Measurements from ENCODE around the gene LMO7.
A peak's percentile ranks its signal among the peaks of the same experiment; 100 is the strongest.

The LMO7 gene

GRCh38 chr13:75843074-75843473, 206.9 kb downstream of the LMO7 start:
- DNase-seq (ENCODE audit: low spot score) = no peak

DNA sequence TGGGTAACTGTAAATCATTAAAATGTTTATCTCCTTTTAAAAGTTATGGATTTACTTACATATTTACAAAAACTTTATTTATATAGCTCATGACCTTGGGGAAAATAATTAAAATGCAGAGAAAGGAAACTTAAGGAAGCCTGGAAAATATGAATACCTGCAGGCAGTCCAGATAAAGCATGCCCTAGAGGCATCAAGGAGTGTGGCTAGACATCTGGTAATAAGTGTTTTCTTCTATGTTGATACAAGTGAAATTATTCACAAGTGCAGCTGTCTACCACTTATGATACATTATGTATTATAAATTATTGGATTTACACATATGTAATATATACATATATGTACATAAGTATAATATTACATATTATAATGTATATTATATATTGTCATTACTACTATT, 207.9 kb downstream of the LMO7 start:
- DNase-seq (ENCODE audit: low spot score) = no peak

GRCh38 chr13:75847588-75847987, 211.5 kb downstream of the LMO7 start:
- DNase-seq (ENCODE audit: low spot score) = no peak

DNA sequence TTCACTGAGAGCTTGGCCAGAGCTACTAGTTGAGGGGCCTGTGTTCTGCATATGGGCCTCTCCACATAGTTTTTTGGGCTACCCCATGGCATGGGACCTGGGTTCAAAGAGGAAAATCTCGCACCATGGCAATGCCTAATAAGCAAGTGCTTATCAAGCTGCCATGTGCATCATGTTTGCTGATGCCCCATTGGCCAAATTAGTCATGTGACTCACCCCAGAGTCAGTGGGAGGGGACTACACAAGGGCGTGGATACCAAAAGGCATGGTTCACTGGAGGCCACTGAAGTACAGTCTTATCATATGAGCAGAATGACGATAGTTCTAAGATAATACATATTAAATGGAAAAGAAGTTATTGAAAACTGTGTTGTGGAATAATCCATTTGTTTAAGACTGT, 214.8 kb downstream of the LMO7 start:
- DNase-seq (ENCODE audit: low spot score) = no peak

DNA sequence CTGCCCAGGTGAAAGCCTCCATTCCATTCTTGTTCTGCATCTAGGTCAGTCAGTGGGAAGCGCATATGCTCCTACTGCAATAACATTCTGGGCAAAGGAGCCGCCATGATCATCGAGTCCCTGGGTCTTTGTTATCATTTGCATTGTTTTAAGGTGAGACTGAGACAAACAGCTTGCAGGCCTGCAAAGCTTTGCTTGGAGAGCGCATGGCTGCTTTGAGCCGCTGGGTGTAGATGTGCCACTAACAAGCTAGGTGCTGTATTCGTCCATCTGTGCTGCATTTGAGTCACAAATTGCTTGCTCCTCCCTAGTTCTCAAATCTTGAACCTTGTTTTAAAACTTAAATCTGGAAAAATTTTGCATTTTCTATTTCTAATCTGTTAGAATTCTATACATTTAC, 219.1 kb downstream of the LMO7 start:
- no peak for DNase-seq (ENCODE audit: low spot score)

GRCh38 chr13:75855847-75856246, 219.7 kb downstream of the LMO7 start:
- no peak for DNase-seq (ENCODE audit: low spot score)

DNA sequence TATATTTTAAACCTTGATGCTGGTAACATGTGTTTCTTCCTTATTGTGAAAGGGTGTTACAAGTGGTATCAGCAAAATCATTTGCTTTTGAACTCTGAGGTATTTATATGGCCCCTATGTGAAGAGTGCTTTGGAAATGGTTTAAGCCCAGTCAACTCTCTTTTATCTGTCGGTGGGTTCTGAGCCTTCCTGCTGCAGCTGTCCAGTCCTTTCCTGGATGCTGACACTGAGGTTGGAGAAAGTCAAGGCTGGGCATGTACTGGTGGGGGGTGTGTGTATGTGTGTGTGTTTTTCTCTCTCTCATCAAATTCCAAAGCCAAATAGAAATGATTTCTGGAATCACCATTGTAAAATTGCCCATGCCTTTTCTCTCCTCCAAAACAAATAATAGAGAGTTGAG, 221.2 kb downstream of the LMO7 start:
- no peak for DNase-seq (ENCODE audit: low spot score)

DNA sequence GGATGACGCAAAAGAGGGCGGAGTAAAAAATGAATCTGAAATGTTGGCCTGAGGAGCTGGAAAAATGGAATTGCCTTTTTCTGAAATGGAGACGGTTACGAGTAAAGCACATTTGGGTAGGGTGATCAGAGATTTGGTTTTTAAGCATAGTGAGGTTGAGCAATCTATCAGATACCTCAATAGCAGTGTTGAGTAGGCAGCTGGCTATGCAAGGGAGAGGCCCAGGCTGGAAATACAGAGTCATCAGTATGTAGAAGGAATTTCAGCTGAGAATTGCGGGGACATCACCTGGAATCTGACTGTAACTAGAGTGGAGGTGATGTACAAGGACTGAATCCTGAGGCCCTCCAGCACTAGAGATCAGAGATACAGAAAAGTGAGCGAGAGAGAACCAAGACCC, 224.8 kb downstream of the LMO7 start:
- no peak for DNase-seq (ENCODE audit: low spot score)

DNA sequence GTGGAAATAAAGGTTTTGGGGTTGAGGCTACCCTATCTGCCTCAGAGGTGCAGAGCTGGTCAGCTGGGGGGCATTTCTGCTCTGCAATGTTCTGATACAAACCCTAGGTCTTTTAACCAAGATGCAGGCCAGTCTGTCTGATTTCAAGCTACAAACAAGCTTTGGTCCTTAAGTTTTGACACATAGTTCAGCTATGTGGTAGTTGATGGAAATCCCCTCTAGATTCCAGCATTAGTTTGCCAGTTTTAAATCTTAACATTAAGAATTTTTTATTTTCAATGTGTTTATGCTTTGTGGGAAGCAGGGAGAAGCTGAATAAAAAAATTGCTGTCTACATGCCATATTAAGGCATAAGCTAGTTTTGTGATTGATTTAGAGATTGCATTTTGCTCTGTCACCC, 225.7 kb downstream of the LMO7 start:
- DNase-seq (ENCODE audit: low spot score) = no peak

- no peak for DNase-seq (ENCODE audit: low spot score)
Measured at GRCh38 chr13:75864718-75865117, 228.6 kb downstream of the LMO7 start.

DNA sequence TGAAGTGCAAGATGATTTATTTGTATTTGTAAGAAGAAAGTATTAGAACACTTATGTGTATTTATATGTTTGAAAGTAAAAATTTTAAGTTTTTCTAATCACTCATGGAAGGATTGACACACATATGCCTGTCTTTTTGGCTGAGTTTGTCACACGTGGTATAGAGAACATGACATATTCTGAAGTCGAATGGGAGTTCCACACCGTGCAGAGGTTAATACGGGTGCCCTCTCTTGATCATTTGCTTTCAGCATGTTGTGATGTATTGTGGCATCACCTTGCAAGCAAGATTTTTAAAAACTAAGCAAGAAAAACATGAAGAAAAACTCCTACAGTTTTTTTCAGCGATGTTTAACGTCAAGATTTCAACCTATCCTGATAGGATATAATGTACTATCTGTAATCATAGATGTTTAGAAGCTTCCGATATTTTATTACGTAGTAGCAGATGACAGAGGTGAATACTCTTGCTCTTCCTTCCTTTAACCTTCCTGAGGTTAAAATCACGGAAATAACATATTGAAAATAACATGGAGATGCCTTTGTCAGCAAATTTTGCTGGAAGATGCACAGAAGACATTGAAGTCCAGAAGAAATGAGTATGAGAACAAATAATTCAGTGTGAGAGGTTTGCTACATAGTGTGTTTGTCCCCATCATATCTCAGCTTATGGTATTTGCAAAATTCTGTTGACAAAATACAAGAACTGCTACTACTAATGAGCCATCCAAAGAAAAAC, 231.4 kb downstream of the LMO7 start:
- no peak for DNase-seq (ENCODE audit: low spot score)

DNA sequence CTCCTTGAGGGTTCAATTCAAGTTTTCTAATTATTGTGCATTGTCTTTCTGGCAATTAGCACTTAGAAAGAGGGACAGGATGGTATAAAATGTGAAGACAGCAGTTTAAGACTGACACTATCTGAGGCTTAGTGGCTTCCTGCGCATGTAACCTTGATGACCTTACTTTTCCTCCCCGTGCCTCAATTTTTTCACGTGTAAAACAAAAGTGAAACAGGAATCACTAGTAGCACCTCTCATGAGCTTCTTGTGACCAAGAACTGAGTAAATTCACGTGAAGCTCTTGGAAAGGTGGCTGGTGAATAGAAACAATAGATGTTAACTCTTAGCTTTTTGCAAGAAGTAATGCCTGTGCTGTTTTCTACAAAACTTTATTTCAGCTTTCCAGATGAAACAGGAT, 233.9 kb downstream of the LMO7 start:
- no peak for DNase-seq (ENCODE audit: low spot score)

GRCh38 chr13:75870397-75870903, 234.3 kb downstream of the LMO7 start:
- peak; percentile 16 for DNase-seq (ENCODE audit: low spot score)

- no peak for DNase-seq (ENCODE audit: low spot score)
Measured at GRCh38 chr13:75871059-75871458, 234.9 kb downstream of the LMO7 start.

DNA sequence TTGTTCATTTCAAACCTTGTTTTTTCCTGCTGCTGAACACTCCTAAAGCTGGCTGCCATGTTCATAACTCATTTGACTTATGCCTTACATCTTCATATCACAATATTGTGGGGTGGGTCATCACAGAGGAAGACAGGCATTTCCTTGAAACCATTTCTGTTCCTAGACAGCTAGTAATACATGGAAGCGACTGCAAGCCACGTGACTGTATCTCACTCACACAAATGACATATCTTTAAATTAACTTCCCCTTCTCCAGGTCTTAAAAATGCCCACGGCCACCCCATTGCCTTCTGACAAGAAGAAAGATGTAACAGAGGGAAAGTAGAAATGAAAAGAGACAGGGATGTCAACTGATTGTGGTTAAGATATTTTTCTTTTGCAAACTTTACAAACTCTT, 236.8 kb downstream of the LMO7 start:
- DNase-seq (ENCODE audit: low spot score) = no peak

GRCh38 chr13:75873494-75873893, 237.4 kb downstream of the LMO7 start:
- no peak for DNase-seq (ENCODE audit: low spot score)

GRCh38 chr13:75875450-75875849, 239.3 kb downstream of the LMO7 start:
- no peak for DNase-seq (ENCODE audit: low spot score)

DNA sequence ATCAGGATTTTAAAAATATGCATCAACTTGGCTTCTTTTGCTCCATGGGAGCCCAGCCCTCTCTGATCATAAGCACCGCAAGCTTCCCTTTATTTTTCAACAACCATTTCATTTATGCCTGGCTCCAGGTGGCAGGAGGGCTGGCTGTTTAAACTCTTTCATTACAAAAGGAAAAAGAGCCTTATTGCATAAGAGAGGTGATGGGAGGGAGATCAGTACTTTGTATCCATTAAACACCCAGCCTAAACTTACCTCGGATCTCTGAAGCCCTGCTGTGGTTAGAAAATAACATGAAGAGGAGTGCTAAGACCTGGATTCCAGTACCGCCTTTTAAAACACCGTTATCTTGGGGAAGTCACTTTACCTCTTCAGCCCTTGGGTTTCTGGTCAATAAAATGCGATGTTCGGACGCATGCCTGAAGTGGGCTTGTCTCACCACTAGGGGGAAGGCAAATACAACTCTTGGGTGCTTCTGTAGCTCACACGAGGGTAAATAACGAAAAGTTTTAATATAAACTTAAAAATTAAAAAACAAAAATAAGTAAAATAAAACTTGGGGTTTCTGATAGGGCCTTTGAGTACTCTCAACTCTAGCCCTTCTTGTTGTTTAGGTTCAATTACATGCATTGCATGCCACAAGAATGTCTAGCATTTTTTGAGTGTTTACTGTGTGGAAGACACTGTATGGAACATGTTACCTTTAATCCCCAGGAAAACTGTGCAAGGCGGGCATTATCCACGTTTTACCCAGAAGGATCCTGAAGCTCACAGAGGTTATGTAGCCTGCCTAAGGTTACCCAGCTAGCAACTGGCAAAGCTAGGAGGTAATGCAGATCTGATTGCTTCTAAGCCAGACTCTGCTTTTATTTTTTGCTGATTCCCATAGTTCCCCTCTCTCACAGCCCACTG, 240.3 kb downstream of the LMO7 start:
- DNase-seq (ENCODE audit: low spot score) = peak; percentile 68

DNA sequence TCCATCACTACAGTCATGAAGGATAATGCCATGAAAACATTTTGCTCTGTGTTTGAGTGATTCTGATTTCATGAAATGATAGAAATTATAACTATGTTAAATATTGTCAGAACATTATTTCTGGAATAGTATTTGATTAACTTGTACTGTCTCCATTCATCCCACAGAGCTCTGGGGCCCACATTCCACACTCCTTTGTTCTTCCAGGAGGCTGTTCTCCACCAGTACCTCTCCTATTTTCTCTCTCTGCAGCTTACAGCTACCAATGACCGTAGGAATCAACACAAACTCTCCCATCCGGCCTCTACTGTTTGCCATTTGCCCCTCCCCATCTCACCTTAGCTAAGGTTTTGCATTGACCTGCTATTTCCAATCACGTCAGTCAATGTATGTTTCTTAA, 240.9 kb downstream of the LMO7 start:
- no peak for DNase-seq (ENCODE audit: low spot score)

DNA sequence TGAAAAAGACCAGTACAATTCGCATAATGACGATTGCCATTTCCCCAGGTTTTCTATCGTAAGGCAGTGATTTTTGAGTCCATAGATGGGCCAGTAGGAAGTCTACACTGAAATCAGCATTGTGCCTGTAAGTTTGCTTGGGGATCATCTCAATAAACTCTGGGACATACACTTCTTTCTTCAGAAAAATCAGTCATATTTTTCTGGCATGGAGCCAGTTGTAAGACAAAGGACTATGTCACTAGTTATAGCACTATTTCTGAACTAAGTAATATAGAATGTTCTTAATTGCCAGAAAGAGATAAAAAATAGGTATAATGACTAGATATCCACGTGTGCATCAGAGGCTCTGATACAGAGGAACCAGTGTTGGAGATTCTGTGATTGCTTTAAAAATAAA, 243.5 kb downstream of the LMO7 start:
- no peak for DNase-seq (ENCODE audit: low spot score)

DNA sequence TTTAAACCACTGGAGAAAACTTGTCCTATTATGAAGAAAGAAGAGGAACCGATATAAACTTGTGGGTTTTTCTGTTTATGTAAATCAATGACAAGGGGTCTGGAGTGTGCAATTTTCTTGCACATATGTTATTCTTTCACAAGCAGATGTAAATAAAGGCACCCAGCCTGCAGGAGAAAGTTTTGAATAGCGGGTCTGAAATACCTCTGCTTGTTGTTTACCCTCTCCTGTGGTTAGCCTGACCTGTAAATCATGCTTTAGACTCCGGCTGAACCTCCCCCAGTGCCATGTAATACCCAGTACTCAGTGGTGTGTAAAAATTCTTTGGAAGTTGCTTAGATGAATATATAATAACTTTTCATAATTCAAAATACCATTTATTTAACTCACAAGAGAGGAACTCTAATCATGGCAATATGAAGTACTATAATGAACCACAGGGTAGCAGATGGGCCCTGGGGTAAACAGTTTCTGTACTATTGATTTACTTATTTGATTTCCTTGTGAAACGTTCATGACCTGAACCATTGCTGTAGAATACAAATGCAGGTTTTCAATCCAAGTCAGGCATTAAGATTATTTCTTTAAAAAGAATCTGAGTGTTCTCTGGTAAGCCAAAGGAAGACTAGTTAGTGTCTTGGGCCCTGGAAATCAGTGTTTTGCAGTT, 245.1 kb downstream of the LMO7 start:
- DNase-seq (ENCODE audit: low spot score) = no peak

GRCh38 chr13:75882261-75882660, 246.1 kb downstream of the LMO7 start:
- DNase-seq (ENCODE audit: low spot score) = no peak
